Measurements from ENCODE around the gene LRP11. TPM values are rescaled to one million over a fixed set of nuclear protein-coding genes. Genes with fewer than 3 reads are reported as not detected.

LRP11 gene
- total and polyA plus RNA-seq, 9 of the 15 experiments (the other 6 are each of a cell fraction or from before 2014, with no cell fraction given): 0.51 to 3.5 (median 2.4) TPM

DNA sequence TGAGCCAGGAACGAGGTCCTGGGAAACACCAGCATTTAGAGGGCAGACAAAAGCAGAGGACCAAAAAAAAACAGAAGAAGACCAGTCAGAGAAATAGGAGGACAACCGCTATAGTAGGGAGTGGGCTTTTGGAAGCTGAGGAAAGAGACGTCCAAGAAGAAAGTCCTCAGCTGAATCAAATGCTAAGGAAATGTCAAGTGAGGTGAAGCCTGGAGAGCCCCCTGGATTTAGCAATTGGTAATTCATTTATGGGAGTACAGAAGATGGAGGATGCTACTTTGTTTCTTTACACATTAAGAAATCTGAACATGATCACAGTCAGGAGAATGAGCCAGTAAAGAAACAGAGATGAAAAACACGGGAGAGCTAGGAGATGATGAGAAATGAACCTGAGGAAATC, 41.1 kb downstream of the LRP11 start (continued):
- TF ChIP-seq, protein P1, sequence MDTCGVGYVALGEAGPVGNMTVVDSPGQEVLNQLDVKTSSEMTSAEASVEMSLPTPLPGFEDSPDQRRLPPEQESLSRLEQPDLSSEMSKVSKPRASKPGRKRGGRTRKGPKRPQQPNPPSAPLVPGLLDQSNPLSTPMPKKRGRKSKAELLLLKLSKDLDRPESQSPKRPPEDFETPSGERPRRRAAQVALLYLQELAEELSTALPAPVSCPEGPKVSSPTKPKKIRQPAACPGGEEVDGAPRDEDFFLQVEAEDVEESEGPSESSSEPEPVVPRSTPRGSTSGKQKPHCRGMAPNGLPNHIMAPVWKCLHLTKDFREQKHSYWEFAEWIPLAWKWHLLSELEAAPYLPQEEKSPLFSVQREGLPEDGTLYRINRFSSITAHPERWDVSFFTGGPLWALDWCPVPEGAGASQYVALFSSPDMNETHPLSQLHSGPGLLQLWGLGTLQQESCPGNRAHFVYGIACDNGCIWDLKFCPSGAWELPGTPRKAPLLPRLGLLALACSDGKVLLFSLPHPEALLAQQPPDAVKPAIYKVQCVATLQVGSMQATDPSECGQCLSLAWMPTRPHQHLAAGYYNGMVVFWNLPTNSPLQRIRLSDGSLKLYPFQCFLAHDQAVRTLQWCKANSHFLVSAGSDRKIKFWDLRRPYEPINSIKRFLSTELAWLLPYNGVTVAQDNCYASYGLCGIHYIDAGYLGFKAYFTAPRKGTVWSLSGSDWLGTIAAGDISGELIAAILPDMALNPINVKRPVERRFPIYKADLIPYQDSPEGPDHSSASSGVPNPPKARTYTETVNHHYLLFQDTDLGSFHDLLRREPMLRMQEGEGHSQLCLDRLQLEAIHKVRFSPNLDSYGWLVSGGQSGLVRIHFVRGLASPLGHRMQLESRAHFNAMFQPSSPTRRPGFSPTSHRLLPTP (IDR thresholded peaks at IDR 0.05; ENCODE audit: borderline replicate concordance, extremely low read depth, insufficient read length): no peak
- TF ChIP-seq ZNF217 (CRISPR knock-in tag; IDR thresholded peaks at IDR 0.05) (no peak), XRCC5 (IDR thresholded peaks at IDR 0.05; ENCODE audit: low read depth, low read length) (no peak), PHB2 (IDR thresholded peaks at IDR 0.05; ENCODE audit: low read depth) (no peak), IFI16 (CRISPR knock-in tag; IDR thresholded peaks at IDR 0.05) (no peak), POU5F1 (IDR thresholded peaks at IDR 0.05; ENCODE audit: borderline replicate concordance, low read depth, low read length, partially characterized antibody) (no peak)
- TF ChIP-seq, protein P2, sequence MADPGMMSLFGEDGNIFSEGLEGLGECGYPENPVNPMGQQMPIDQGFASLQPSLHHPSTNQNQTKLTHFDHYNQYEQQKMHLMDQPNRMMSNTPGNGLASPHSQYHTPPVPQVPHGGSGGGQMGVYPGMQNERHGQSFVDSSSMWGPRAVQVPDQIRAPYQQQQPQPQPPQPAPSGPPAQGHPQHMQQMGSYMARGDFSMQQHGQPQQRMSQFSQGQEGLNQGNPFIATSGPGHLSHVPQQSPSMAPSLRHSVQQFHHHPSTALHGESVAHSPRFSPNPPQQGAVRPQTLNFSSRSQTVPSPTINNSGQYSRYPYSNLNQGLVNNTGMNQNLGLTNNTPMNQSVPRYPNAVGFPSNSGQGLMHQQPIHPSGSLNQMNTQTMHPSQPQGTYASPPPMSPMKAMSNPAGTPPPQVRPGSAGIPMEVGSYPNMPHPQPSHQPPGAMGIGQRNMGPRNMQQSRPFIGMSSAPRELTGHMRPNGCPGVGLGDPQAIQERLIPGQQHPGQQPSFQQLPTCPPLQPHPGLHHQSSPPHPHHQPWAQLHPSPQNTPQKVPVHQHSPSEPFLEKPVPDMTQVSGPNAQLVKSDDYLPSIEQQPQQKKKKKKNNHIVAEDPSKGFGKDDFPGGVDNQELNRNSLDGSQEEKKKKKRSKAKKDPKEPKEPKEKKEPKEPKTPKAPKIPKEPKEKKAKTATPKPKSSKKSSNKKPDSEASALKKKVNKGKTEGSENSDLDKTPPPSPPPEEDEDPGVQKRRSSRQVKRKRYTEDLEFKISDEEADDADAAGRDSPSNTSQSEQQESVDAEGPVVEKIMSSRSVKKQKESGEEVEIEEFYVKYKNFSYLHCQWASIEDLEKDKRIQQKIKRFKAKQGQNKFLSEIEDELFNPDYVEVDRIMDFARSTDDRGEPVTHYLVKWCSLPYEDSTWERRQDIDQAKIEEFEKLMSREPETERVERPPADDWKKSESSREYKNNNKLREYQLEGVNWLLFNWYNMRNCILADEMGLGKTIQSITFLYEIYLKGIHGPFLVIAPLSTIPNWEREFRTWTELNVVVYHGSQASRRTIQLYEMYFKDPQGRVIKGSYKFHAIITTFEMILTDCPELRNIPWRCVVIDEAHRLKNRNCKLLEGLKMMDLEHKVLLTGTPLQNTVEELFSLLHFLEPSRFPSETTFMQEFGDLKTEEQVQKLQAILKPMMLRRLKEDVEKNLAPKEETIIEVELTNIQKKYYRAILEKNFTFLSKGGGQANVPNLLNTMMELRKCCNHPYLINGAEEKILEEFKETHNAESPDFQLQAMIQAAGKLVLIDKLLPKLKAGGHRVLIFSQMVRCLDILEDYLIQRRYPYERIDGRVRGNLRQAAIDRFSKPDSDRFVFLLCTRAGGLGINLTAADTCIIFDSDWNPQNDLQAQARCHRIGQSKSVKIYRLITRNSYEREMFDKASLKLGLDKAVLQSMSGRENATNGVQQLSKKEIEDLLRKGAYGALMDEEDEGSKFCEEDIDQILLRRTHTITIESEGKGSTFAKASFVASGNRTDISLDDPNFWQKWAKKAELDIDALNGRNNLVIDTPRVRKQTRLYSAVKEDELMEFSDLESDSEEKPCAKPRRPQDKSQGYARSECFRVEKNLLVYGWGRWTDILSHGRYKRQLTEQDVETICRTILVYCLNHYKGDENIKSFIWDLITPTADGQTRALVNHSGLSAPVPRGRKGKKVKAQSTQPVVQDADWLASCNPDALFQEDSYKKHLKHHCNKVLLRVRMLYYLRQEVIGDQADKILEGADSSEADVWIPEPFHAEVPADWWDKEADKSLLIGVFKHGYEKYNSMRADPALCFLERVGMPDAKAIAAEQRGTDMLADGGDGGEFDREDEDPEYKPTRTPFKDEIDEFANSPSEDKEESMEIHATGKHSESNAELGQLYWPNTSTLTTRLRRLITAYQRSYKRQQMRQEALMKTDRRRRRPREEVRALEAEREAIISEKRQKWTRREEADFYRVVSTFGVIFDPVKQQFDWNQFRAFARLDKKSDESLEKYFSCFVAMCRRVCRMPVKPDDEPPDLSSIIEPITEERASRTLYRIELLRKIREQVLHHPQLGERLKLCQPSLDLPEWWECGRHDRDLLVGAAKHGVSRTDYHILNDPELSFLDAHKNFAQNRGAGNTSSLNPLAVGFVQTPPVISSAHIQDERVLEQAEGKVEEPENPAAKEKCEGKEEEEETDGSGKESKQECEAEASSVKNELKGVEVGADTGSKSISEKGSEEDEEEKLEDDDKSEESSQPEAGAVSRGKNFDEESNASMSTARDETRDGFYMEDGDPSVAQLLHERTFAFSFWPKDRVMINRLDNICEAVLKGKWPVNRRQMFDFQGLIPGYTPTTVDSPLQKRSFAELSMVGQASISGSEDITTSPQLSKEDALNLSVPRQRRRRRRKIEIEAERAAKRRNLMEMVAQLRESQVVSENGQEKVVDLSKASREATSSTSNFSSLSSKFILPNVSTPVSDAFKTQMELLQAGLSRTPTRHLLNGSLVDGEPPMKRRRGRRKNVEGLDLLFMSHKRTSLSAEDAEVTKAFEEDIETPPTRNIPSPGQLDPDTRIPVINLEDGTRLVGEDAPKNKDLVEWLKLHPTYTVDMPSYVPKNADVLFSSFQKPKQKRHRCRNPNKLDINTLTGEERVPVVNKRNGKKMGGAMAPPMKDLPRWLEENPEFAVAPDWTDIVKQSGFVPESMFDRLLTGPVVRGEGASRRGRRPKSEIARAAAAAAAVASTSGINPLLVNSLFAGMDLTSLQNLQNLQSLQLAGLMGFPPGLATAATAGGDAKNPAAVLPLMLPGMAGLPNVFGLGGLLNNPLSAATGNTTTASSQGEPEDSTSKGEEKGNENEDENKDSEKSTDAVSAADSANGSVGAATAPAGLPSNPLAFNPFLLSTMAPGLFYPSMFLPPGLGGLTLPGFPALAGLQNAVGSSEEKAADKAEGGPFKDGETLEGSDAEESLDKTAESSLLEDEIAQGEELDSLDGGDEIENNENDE (IDR thresholded peaks at IDR 0.05; ENCODE audit: low read depth, low read length): no peak
- TF ChIP-seq, protein P3, sequence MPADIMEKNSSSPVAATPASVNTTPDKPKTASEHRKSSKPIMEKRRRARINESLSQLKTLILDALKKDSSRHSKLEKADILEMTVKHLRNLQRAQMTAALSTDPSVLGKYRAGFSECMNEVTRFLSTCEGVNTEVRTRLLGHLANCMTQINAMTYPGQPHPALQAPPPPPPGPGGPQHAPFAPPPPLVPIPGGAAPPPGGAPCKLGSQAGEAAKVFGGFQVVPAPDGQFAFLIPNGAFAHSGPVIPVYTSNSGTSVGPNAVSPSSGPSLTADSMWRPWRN (IDR thresholded peaks at IDR 0.05; ENCODE audit: low read depth): no peak
- TF ChIP-seq, protein P4, sequence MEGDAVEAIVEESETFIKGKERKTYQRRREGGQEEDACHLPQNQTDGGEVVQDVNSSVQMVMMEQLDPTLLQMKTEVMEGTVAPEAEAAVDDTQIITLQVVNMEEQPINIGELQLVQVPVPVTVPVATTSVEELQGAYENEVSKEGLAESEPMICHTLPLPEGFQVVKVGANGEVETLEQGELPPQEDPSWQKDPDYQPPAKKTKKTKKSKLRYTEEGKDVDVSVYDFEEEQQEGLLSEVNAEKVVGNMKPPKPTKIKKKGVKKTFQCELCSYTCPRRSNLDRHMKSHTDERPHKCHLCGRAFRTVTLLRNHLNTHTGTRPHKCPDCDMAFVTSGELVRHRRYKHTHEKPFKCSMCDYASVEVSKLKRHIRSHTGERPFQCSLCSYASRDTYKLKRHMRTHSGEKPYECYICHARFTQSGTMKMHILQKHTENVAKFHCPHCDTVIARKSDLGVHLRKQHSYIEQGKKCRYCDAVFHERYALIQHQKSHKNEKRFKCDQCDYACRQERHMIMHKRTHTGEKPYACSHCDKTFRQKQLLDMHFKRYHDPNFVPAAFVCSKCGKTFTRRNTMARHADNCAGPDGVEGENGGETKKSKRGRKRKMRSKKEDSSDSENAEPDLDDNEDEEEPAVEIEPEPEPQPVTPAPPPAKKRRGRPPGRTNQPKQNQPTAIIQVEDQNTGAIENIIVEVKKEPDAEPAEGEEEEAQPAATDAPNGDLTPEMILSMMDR (IDR thresholded peaks at IDR 0.05 in 2 of 3, conservative IDR thresholded peaks at IDR 0.05 in 1 of 3; ENCODE audit: insufficient read depth in 2 of 3, low read depth in 1 of 3, low read length in 3 of 3): peak; percentile 50 to 61 (median 58)
